DMS114 treated with DMSO at 0.1 percent for 48 hours (cell line): Measurements from ENCODE around the gene PSMB8.
A peak's percentile ranks its signal among the peaks of the same experiment; 100 is the strongest.

ENCODE experiments used
- DNase-seq: peaks from one replicate; lab custom pipeline; 2025; ENCODE audit not compliant: unreplicated experiment; lab: John Stamatoyannopoulos, UW

PSMB8 gene

GRCh38 chr6:32799168-32799567 lies 44.7 kb downstream of the PSMB8 start:
- DNase-seq = no peak

- DNase-seq = peak; percentile 63
Measured at GRCh38 chr6:32796848-32797776, 46.7 kb downstream of the PSMB8 start.

GRCh38 chr6:32794510-32794909 lies 49.3 kb downstream of the PSMB8 start:
- DNase-seq = no peak

- DNase-seq = no peak
Measured at GRCh38 chr6:32792901-32793435, 50.9 kb downstream of the PSMB8 start.
